ENCODE results near the gene CRYBB2.
"Not testable (repeated sequence)": the region's sequence is repeated elsewhere in the genome, so short reads cannot be mapped to it uniquely, and the experiment has no call there.

Gene CRYBB2

GRCh38 chr22:25238058-25238457, 18.6 kb downstream of the CRYBB2 start:
- not testable (repeated sequence) for ATAC-seq

DNA sequence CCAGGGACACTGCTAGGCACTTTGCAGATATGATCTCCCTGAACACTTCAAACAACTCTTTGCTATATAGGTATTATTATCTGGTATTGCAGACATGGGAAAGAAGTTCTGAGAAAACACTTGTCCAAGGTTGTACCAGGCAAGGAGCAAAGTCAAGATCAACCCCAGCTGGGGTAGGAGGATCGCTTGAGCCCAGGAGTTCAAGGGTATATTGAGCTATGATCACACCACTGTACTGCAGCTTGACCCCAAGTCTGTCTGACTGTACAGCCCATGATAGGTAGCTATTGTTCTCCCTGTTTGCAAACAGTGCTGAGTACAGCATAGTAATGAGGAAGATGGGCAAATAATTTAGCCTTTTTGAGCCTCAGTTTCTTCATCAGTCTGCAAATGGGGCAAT, 35.7 kb downstream of the CRYBB2 start:
- H3K36me3 Mint-ChIP-seq, H3K27me3 Mint-ChIP-seq, H3K4me3 Mint-ChIP-seq, ATAC-seq, H3K9me3 Mint-ChIP-seq, H3K4me1 Mint-ChIP-seq, H3K27ac Mint-ChIP-seq: not testable (repeated sequence)

More at GRCh38 chr22:25238058-25238457, 18.6 kb downstream of the CRYBB2 start:
- not testable (repeated sequence) for H3K4me3 Mint-ChIP-seq, H3K36me3 Mint-ChIP-seq, H3K9me3 Mint-ChIP-seq, H3K27ac Mint-ChIP-seq
- Mint-ChIP-seq H3K4me1 (peaks cover 17% of the 10 kb centered on the region), H3K27me3 (peaks cover 39% of the 10 kb centered on the region)

DNA sequence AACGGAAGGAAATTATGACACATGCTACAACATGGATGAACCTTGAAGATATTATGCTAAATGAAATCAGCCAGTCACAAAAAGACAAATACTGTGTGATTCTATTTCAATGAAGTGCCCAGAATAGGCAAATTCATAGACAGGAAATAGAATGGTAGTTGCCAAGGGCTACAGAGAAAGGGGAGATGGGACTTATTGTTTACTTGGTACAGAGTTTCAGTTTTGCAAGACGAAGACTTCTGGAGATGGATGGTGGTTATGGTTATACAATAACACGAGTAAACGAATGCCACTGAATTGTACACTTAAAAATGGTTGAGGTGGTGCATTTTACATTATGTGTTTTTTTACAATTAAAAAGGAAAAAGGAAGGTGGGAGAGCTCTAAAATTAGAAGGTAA, 48.1 kb downstream of the CRYBB2 start:
- H3K36me3 Mint-ChIP-seq, H3K4me3 Mint-ChIP-seq, H3K27me3 Mint-ChIP-seq, H3K4me1 Mint-ChIP-seq, H3K9me3 Mint-ChIP-seq, ATAC-seq, H3K27ac Mint-ChIP-seq: not testable (repeated sequence)

DNA sequence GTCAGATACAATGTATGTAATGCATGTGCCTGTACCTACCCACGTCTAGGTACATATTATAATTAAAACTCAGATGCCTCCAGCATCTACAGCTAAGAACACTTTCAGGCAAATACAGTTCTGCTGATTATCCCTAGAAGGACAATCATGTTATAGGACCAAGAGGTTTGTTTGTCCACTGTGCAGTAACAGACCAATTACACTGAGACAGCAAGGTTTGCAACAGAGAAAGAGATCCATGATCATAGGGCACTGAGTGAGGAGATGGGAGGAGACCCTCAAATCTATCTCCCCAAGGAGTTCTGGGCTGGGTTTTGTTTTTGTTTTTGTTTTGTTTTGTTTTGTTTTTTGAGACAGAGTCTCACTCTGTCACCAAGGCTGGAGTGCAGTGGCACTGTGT, 49.5 kb downstream of the CRYBB2 start:
- H3K4me3 Mint-ChIP-seq, H3K27me3 Mint-ChIP-seq, H3K4me1 Mint-ChIP-seq, H3K9me3 Mint-ChIP-seq, ATAC-seq, H3K27ac Mint-ChIP-seq, H3K36me3 Mint-ChIP-seq: not testable (repeated sequence)

GRCh38 chr22:25270061-25270460, 50.6 kb downstream of the CRYBB2 start:
- H3K4me3 Mint-ChIP-seq, H3K36me3 Mint-ChIP-seq, H3K27me3 Mint-ChIP-seq, H3K9me3 Mint-ChIP-seq, ATAC-seq, H3K27ac Mint-ChIP-seq, H3K4me1 Mint-ChIP-seq: not testable (repeated sequence)

DNA sequence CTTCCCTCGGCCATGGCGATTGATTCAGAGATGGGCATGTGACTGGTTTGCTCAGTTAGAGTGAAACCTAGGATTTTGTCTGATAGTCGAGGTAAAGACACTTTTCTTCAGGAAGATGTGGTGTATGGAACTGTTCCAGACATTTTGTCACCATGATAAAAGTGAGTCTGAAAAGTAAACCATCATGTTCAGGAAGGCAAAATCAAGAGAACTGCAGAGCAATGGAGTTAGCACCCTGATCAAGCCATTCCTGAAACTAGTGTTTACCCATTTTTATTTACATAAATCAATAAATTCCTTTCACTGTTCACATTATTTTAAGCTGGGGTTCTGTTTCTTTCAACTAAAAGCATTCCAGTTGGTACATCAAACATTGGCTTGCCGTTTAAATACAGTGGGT, 53.8 kb downstream of the CRYBB2 start:
- not testable (repeated sequence) for H3K4me1 Mint-ChIP-seq, ATAC-seq, H3K4me3 Mint-ChIP-seq, H3K9me3 Mint-ChIP-seq, H3K27ac Mint-ChIP-seq, H3K36me3 Mint-ChIP-seq
- H3K27me3 Mint-ChIP-seq, result peaks cover 16% of the 10 kb centered on the region

DNA sequence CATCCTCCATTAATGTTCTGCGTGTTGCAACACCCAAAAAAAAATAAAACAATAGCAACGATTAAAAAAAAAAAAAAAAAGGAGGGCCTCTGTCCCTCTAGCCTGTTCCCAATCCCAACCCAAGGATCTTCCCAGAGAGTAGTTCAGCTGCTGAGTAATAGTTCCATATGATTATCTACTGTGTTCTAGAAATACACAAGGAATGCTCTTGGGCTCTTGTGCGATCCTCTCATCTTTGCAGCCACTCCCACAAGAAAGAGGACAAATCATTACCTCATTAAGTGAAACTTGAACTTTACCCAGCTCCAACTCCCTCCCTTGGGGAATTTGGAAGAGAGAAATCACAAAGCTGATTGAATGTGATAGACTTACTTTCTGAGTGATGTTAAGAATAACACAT, 54.5 kb downstream of the CRYBB2 start:
- H3K27me3 Mint-ChIP-seq, result peaks cover 16% of the 10 kb centered on the region
- H3K4me3 Mint-ChIP-seq, H3K27ac Mint-ChIP-seq, ATAC-seq, H3K36me3 Mint-ChIP-seq, H3K4me1 Mint-ChIP-seq, H3K9me3 Mint-ChIP-seq: not testable (repeated sequence)

DNA sequence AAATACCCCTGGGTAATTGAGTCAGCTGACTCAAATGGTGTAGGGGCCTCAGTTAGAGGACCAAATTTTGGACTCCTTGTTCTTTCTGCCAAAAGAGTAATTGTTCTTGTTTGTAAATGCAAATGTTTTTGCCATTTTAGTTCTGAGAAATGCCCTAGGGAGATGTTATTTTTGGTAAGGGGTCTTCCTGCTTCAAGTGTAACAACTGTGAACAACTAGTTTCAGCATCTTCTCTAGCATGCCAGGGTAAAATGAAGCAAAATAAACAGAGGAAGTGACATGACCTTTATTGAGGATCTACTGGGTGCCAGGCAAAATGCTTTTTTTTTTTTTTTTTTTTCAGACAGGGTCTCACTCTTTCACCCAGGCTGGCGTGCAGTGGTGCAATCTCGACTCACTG, 60.7 kb downstream of the CRYBB2 start:
- H3K9me3 Mint-ChIP-seq, H3K4me3 Mint-ChIP-seq, H3K36me3 Mint-ChIP-seq: not testable (repeated sequence)
- Mint-ChIP-seq H3K27me3 (peaks cover 64% of the 10 kb centered on the region), H3K27ac (peak overlapping the region; percentile 29), H3K4me1 (peaks cover 31% of the 10 kb centered on the region)
- ATAC-seq, result peak; percentile 55

All from stimulated activated memory B cell treated with anti-CD40 and anti-IgM and Interleukin-4, amounts not matched to agents 10 μg/mL and 1 μg/mL and 100 μg/mL, for 72 hours (primary cell).